ENCODE measurements around the gene KIAA1614.

Gene KIAA1614

GRCh38 chr1:180925471-180926051, 12.9 kb downstream of the KIAA1614 start:
- no peak for DNase-seq (ENCODE audit: low read depth, low spot score)

GRCh38 chr1:180926164-180926981, 13.7 kb downstream of the KIAA1614 start:
- no peak for DNase-seq (ENCODE audit: low read depth, low spot score)

- DNase-seq (ENCODE audit: low read depth, low spot score), result no peak
These were observed 14.7 kb downstream of the KIAA1614 start for GRCh38 chr1:180927348-180927747.

GRCh38 chr1:180927841-180928240, 15.1 kb downstream of the KIAA1614 start:
- DNase-seq (ENCODE audit: low read depth, low spot score), result no peak

GRCh38 chr1:180928331-180929230, 15.9 kb downstream of the KIAA1614 start:
- no peak for DNase-seq (ENCODE audit: low read depth, low spot score)

GRCh38 chr1:180929389-180929788, 16.7 kb downstream of the KIAA1614 start:
- DNase-seq (ENCODE audit: low read depth, low spot score), result no peak

GRCh38 chr1:180930687-180931086, 18.0 kb downstream of the KIAA1614 start:
- DNase-seq (ENCODE audit: low read depth, low spot score), result no peak

GRCh38 chr1:180931529-180931928, 18.8 kb downstream of the KIAA1614 start:
- no peak for DNase-seq (ENCODE audit: low read depth, low spot score)

- no peak for DNase-seq (ENCODE audit: low read depth, low spot score)
These were observed 19.7 kb downstream of the KIAA1614 start for GRCh38 chr1:180932378-180932777.

GRCh38 chr1:180933141-180933540, 20.4 kb downstream of the KIAA1614 start:
- no peak for DNase-seq (ENCODE audit: low read depth, low spot score)

- no peak for DNase-seq (ENCODE audit: low read depth, low spot score)
These were observed 21.9 kb downstream of the KIAA1614 start for GRCh38 chr1:180934563-180934962.

GRCh38 chr1:180935326-180936109, 22.8 kb downstream of the KIAA1614 start:
- no peak for DNase-seq (ENCODE audit: low read depth, low spot score)

GRCh38 chr1:180936110-180937011, 23.7 kb downstream of the KIAA1614 start:
- no peak for DNase-seq (ENCODE audit: low read depth, low spot score)

- no peak for DNase-seq (ENCODE audit: low read depth, low spot score)
These were observed 24.3 kb downstream of the KIAA1614 start for GRCh38 chr1:180937012-180937372.

GRCh38 chr1:180937624-180938225, 25.0 kb downstream of the KIAA1614 start:
- no peak for DNase-seq (ENCODE audit: low read depth, low spot score)

GRCh38 chr1:180939073-180939710, 26.5 kb downstream of the KIAA1614 start:
- no peak for DNase-seq (ENCODE audit: low read depth, low spot score)

GRCh38 chr1:180939711-180940103, 27.0 kb downstream of the KIAA1614 start:
- DNase-seq (ENCODE audit: low read depth, low spot score), result no peak

- DNase-seq (ENCODE audit: low read depth, low spot score), result no peak
These were observed 27.7 kb downstream of the KIAA1614 start for GRCh38 chr1:180940445-180940844.

GRCh38 chr1:180941518-180942275, 29.0 kb downstream of the KIAA1614 start:
- DNase-seq (ENCODE audit: low read depth, low spot score), result no peak

All from activated CD4-positive, CD25-positive, alpha-beta regulatory T cell treated with anti-CD3 and anti-CD28 coated beads, Interleukin-2, amount 50 U/mL, for 16 hours (primary cell).